Left forelimb (tissue), 1 donor: ENCODE results near the gene ZNRF1.
"Not testable (repeated sequence)": the region's sequence is repeated elsewhere in the genome, so short reads cannot be mapped to it uniquely, and the experiment has no call there.

Experiments
- DNase-seq: peaks from one replicate; pipeline ENCODE4 v3.0.0-alpha.2; 2018; ENCODE audit warnings: low spot score

Gene ZNRF1

GRCh38 chr16:75080205-75081029 lies 81.6 kb downstream of the ZNRF1 start:
- DNase-seq, result no peak

DNA sequence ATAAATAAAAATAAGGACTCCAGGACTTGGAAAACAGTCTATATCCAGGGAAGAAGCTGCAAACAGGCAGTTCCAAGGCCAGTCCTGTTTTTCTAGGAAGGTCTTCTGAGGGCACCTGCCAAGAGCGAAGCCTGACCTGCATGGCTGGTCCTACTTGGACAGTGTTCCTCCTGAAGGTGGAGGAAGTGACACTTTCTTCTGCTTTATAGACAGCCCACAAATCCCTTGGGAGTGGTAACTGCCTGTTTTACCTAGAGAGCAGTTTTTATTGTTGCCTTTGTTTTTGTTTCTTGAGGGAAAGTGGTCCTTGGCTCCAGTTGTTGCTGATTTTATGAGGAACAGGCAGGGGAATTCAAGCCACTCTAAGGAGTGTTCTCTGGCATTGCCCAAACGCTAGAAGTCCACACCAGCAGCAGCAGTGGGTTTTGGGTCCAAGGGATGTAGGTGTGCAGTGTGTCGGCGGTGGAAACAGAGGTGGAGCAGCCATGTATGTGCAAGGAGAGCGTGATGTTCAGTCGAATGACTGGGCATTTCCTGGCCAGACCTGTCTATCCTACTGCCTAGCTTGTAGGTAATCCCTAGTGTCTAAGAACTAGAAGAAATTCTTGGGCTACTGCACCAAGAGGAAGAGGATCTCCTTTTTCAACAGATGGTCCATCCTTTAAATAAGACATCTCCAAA lies 82.5 kb downstream of the ZNRF1 start:
- DNase-seq, result no peak

DNA sequence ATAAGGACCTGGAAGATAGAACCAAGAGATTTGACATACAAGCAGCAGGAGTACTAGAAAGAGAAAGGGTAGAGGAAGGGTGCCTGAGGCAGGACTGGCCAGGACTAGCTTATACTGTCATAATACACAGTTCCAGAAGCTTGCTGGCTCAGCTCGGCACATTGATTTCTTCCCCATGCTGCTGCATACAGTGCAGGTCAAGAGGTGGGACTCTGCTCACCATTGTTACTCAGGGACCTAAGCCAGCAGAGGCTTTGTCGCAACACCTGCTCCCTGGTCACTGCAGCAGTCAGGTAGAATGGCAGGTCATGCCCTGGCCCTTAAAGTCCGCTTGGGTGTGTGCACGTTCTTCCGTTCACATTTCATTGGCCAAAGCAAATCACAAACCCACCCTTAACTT lies 85.0 kb downstream of the ZNRF1 start:
- no peak for DNase-seq

- no peak for DNase-seq
Observed at GRCh38 chr16:75085556-75085955, 86.7 kb downstream of the ZNRF1 start.

- no peak for DNase-seq
Observed at GRCh38 chr16:75086281-75086680, 87.5 kb downstream of the ZNRF1 start.

- no peak for DNase-seq
Observed at GRCh38 chr16:75086688-75087374, 88.0 kb downstream of the ZNRF1 start.

DNA sequence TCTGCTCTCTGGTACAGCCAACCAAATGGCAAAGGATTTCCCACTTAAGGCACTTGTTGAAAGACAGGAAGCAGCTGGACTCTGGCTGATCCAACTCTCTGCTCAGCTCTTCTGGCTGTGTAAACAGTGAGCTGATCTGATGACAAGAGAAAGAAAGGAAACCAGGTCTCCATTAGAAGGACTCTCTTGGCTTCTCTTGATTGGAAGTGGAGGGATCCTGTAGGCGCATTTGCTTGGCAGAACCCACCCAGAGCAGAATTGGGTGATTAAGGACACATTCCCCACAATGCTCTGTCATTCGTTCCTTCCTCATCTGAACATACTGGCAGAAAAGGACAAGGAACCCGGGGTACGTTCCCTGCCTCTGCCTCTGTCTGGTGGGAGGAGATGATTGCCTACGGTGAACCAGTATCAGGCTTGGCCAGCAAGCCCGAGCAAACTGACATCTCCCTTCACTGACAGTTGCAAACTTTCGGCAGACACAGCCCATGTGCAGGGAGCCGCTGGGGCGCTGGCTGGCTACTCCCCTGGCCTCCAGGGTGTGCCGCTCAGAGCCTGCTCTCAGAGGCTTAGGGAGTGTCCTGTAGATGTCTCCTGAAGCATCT lies 88.7 kb downstream of the ZNRF1 start:
- DNase-seq, result no peak

- no peak for DNase-seq
Observed at GRCh38 chr16:75088216-75088615, 89.4 kb downstream of the ZNRF1 start.

DNA sequence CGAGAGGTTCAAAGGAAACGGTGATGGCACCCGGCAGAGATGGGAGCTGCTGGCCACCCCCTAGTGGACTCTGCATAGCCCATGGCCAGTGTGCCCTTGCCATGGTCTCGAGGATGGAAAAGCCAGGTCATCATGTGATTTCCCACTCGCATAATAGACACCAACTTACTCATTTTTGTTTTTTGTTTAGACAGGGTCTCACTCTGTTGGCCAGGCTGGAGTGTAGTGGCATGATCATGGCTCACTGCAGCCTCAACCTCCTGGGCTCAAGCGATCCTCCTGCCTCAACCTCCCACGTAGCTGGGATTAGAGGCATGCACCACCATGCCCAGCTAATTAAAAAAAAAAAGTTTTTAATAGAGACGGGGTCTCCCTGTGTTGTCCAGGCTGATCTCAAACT lies 90.1 kb downstream of the ZNRF1 start:
- no peak for DNase-seq

GRCh38 chr16:75089486-75090202 lies 90.8 kb downstream of the ZNRF1 start:
- DNase-seq, result no peak

GRCh38 chr16:75090899-75091298 lies 92.1 kb downstream of the ZNRF1 start:
- DNase-seq, result not testable (repeated sequence)

GRCh38 chr16:75091619-75092018 lies 92.8 kb downstream of the ZNRF1 start:
- not testable (repeated sequence) for DNase-seq

DNA sequence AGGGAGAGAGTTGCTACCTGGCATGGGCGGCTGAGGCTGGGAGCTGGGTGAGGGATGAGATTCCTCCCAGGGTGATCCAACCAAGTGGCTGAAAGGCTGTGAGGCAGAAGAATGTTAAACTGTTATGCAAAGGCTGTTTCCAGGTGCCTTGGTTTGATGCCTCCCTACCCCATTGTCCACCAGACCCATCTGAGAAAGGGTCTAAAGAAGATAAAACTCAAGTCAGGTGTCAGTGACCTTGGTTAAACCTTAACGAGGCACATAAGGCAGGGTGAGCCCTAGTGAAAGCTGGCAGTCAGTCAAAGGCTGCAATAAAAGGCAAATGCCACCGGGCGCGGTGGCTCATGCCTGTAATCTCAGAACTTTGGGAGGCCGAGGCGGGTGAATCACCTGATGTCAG lies 94.0 kb downstream of the ZNRF1 start:
- DNase-seq, result no peak

DNA sequence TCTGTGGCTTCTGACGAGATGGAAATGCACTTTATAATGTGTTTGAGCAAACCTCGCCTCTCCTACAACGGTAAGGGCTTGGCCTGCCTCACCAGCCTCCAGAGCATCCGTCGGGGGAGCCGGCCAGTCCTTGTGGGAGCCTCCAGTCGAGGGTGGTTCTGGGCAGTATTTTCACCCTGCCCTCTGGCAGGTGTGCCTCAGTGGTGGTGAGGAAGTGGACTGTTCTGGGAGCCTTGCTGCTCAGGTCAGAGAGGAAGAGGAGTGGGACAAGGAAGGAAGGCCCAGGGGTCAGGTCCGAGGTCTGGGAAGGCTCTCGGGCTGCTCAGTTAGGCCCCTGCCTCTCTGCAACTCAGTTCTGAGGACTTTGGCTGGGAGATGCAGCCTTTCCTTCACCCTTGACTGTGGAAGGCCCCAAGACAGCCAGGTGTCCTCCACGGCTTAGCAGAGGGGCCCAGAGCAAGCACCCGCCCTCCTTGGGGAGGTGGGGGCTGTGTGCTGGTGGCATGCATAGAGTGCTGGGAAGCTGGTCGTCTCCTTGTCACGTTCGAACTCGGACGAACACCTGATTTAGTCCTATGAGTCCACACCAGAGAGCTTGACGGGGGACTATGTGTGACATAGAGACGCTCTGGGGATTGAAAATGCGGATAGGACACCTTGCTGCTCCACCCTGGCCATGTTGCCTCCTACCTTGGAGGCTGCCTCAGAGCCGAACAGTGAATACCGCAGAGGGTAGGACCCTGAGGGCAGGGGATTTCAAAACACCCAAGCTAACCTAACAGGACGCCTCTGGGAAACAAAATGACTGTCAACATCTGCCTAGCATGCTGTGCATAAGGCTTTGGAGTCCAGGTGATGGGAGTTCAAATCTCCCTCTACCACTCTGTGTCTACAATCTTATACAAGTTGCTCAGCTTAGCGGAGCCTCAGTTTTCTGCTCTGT lies 95.0 kb downstream of the ZNRF1 start:
- no peak for DNase-seq

DNA sequence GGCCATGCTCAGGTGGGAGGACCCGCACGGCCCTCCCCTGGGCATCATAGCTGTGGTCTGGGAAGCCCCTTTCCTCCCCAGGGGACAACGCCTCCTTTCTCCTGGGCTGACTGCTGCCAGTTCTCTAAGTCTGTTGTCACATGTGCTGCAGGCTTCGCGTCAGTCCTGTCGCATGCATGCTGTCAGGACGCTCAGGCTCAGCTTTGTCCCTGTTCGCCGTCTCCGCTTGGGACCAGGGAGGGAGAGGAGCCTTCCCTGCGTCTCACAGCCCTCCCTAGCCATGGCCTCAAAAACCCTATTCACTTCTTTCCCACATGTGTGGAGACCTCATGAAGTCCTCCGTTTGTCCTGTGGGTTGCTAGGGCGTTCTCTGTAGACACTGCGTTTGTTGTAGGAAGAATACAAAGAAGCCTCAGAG lies 96.4 kb downstream of the ZNRF1 start:
- no peak for DNase-seq

- no peak for DNase-seq
Observed at GRCh38 chr16:75096656-75097055, 97.8 kb downstream of the ZNRF1 start.

GRCh38 chr16:75097191-75097761 lies 98.5 kb downstream of the ZNRF1 start:
- DNase-seq, result no peak

GRCh38 chr16:75097941-75098901 lies 99.4 kb downstream of the ZNRF1 start:
- no peak for DNase-seq

- no peak for DNase-seq
Observed at GRCh38 chr16:75099075-75099667, 100.3 kb downstream of the ZNRF1 start.
